SK-N-SH (cell line): Measurements from ENCODE around the gene GNAS-AS1. TPM values are rescaled to one million over a fixed set of nuclear protein-coding genes. Genes with fewer than 3 reads are reported as not detected.

Experiments
- CTCF ChIA-PET: fragments of 300-600, 350-600 bp; formaldehyde crosslinking; extraction: SDS; loops from one replicate; lab custom pipeline; 2021; lab: Yijun Ruan, JAX
- POLR2A ChIA-PET: fragments of 350-600 bp; sonication (Branson Sonifier 250); formaldehyde crosslinking; extraction: SDS; loops from one replicate; lab custom pipeline; 2020; ENCODE audit warnings: antibody characterized with exemption, inconsistent platforms; lab: Yijun Ruan, JAX
- DNase-seq: peaks from one replicate; pipeline ENCODE4 v3.0.0; 2012
- H2AFZ ChIP-seq: fragments of 200-600 bp; sonication (generic); 2 replicates; pipeline ENCODE4 v1.8.1; 2016; ENCODE audit warnings: antibody characterized with exemption, mild to moderate bottlenecking, low read depth
- H3F3A ChIP-seq: fragments of 200-600 bp; sonication (generic); replicated peaks from 2 replicates; pipeline ENCODE3; 2016; ENCODE audit warnings: antibody characterized with exemption, mild to moderate bottlenecking; ENCODE audit not compliant: insufficient read depth
- H3K27ac ChIP-seq, 2 experiments: fragments of 200-500 bp in 1 of 2; fragments of 200-600 bp in 1 of 2; sonication (Bioruptor generic) in 1 of 2; sonication (generic), shearing (Covaris generic) in 1 of 2; 2 replicates each; pipeline versions ENCODE4 v1.5.1 to v1.6.1; 2014 to 2016; ENCODE audit warnings: low read depth in 2 of 2, inconsistent platforms in 1 of 2, low read length in 1 of 2, mild to moderate bottlenecking in 1 of 2, mixed read lengths in 1 of 2
- H3K27me3 ChIP-seq: fragments of 200-600 bp; sonication (generic), shearing (Covaris generic); 2 replicates; pipeline ENCODE4 v1.6.1; 2016; ENCODE audit warnings: mixed run types; ENCODE audit not compliant: insufficient read depth
- H3K36me3 ChIP-seq, 2 experiments: fragments of 200-500 bp in 1 of 2; fragments of 200-600 bp in 1 of 2; sonication (Bioruptor generic) in 1 of 2; sonication (generic) in 1 of 2; replicated peaks in 1 of 2; 2 replicates each; pipeline versions ENCODE3 to v1.5.1; 2014 to 2016; ENCODE audit warnings: low read length in 1 of 2, mild to moderate bottlenecking in 1 of 2; ENCODE audit not compliant: insufficient read depth in 2 of 2, control insufficient read depth in 1 of 2
- H3K4me1 ChIP-seq, 2 experiments: fragments of 200-500 bp in 1 of 2; fragments of 200-600 bp in 1 of 2; sonication (Bioruptor generic) in 1 of 2; sonication (generic), shearing (Covaris generic) in 1 of 2; 2 replicates each; pipeline versions ENCODE4 v1.5.1 to v1.6.1; 2014 to 2016; ENCODE audit warnings: low read depth in 1 of 2, low read length in 1 of 2, mixed run types in 1 of 2; ENCODE audit not compliant: insufficient read depth in 2 of 2, control insufficient read depth in 1 of 2
- H3K4me2 ChIP-seq: fragments of 200-600 bp; sonication (generic), shearing (Covaris generic); 2 replicates; pipeline ENCODE4 v1.6.1; 2017; ENCODE audit warnings: mixed run types
- H3K4me3 ChIP-seq, 2 experiments: fragments of 200-500 bp in 1 of 2; fragments of 200-600 bp in 1 of 2; sonication (Bioruptor generic) in 1 of 2; sonication (generic), shearing (Covaris generic) in 1 of 2; 2 replicates each; pipeline versions ENCODE4 v1.5.1 to v1.8.1; 2014 to 2016; ENCODE audit warnings: low read depth in 2 of 2, inconsistent platforms in 1 of 2, low read length in 1 of 2, mild to moderate bottlenecking in 1 of 2, mixed read lengths in 1 of 2, moderate library complexity in 1 of 2
- H3K79me2 ChIP-seq: fragments of 200-600 bp; sonication (generic); 2 replicates; pipeline ENCODE4 v1.8.1; 2017; ENCODE audit warnings: mild to moderate bottlenecking; ENCODE audit not compliant: insufficient read depth
- H3K9ac ChIP-seq: fragments of 200-600 bp; sonication (generic); 2 replicates; pipeline ENCODE4 v1.6.1; 2017; ENCODE audit warnings: mixed run types
- H3K9me2 ChIP-seq: fragments of 200-600 bp; sonication (generic); 2 replicates; pipeline ENCODE4 v1.6.1; 2017; ENCODE audit warnings: mixed run types
- H3K9me3 ChIP-seq: fragments of 200-600 bp; sonication (generic); 2 replicates; pipeline ENCODE4 v1.6.1; 2017; ENCODE audit warnings: mixed run types, mild to moderate bottlenecking, moderate library complexity
- H4K20me1 ChIP-seq: fragments of 200-600 bp; sonication (generic); 2 replicates; pipeline ENCODE4 v1.6.1; 2017; ENCODE audit warnings: mild to moderate bottlenecking, mixed run types; ENCODE audit not compliant: insufficient read depth
- CHD2 ChIP-seq: fragments of 150-350 bp; IDR thresholded peaks from 2 replicates; pipeline ENCODE4 v1.6.1; 2018; ENCODE audit warnings: low read length; ENCODE audit not compliant: partially characterized antibody
- EZH2phosphoT487 ChIP-seq: fragments of 200-600 bp; sonication (generic); IDR thresholded peaks from 2 replicates; pipeline ENCODE4 v1.6.1; 2017; ENCODE audit warnings: low read depth, mixed run types, mild to moderate bottlenecking, antibody characterized with exemption, moderate library complexity, borderline replicate concordance
- FOSL2 ChIP-seq: IDR thresholded peaks from 2 replicates; pipeline ENCODE4 v1.4.0; 2012; ENCODE audit warnings: low read depth, mild to moderate bottlenecking, moderate library complexity, borderline replicate concordance
- FOXM1 ChIP-seq: IDR thresholded peaks from 2 replicates; pipeline ENCODE4 v1.4.0; 2012; ENCODE audit warnings: low read depth, mild to moderate bottlenecking
- GATA2 ChIP-seq: sonication (generic); formaldehyde crosslinking; IDR thresholded peaks from 2 replicates; pipeline ENCODE4 v1.5.0; 2020; ENCODE audit warnings: mild to moderate bottlenecking, missing genetic modification reagents
- JUND ChIP-seq: IDR thresholded peaks from 2 replicates; pipeline ENCODE4 v1.4.0; 2012
- MAX ChIP-seq: IDR thresholded peaks from 2 replicates; pipeline ENCODE4 v1.4.0; 2012; ENCODE audit warnings: low read depth
- MEF2A ChIP-seq: IDR thresholded peaks from 2 replicates; pipeline ENCODE4 v1.4.0; 2012; ENCODE audit warnings: low read depth, borderline replicate concordance
- NFIC ChIP-seq: IDR thresholded peaks from 2 replicates; pipeline ENCODE4 v1.4.0; 2012; ENCODE audit warnings: borderline replicate concordance
- NRF1 ChIP-seq: IDR thresholded peaks from 2 replicates; pipeline ENCODE4 v1.6.1; 2012; ENCODE audit warnings: low read depth, mild to moderate bottlenecking, low read length
- PBX3 ChIP-seq: IDR thresholded peaks from 2 replicates; pipeline ENCODE4; 2012
- RCOR1 ChIP-seq: fragments of 150-350 bp; IDR thresholded peaks from 2 replicates; pipeline ENCODE4 v1.6.1; 2017; ENCODE audit warnings: antibody characterized with exemption, low read length
- RFX5 ChIP-seq: IDR thresholded peaks from 2 replicates; pipeline ENCODE4 v1.6.1; 2012; ENCODE audit warnings: mild to moderate bottlenecking, improper control_type of control experiment, low read length
- RXRA ChIP-seq: IDR thresholded peaks from 2 replicates; pipeline ENCODE4 v1.4.0; 2012; ENCODE audit warnings: low read depth, mild to moderate bottlenecking, borderline replicate concordance
- SIN3A ChIP-seq: IDR thresholded peaks from 2 replicates; pipeline ENCODE4 v1.6.1; 2012; ENCODE audit warnings: low read depth, mild to moderate bottlenecking, low read length, moderate library complexity, borderline replicate concordance
- TAF1 ChIP-seq: IDR thresholded peaks from 2 replicates; pipeline ENCODE4 v1.6.1; 2012; ENCODE audit warnings: low read depth, mild to moderate bottlenecking, low read length, moderate library complexity, borderline replicate concordance
- TCF12 ChIP-seq: IDR thresholded peaks from 2 replicates; pipeline ENCODE4 v1.4.0; 2012
- TEAD4 ChIP-seq: IDR thresholded peaks from 2 replicates; pipeline ENCODE4 v1.4.0; 2012; ENCODE audit warnings: mild to moderate bottlenecking, borderline replicate concordance; ENCODE audit not compliant: insufficient read depth
- USF1 ChIP-seq: IDR thresholded peaks from 2 replicates; pipeline ENCODE4 v1.4.0; 2012; ENCODE audit warnings: low read depth, borderline replicate concordance
- USF2 ChIP-seq: fragments of 150-350 bp; IDR thresholded peaks from 2 replicates; pipeline ENCODE4 v1.6.1; 2017; ENCODE audit warnings: antibody characterized with exemption, low read length, low read depth, borderline replicate concordance
- ZBTB33 ChIP-seq: IDR thresholded peaks from 2 replicates; pipeline ENCODE4 v1.4.0; 2012; ENCODE audit warnings: low read depth, borderline replicate concordance
- WGBS: methylation state at CpG from one replicate; pipeline ENCODE4 v1.1.6; 2017; ENCODE audit warnings: low lambda C conversion rate; 5-methylcytosine and 5-hydroxymethylcytosine counted together
- polyA plus RNA-seq, 3 experiments: library from polyadenylated mRNA; depleted of rRNA; stranded (reverse); fragments of >200 nt; gene quantifications; 2 replicates each; pipeline ENCODE4 v1.2.3, GENCODE V29; 2012

Gene GNAS-AS1
- polyA plus RNA-seq, 1 of the 3 experiments (the other 2 are of a cell fraction) = 1.5 TPM

- TF ChIP-seq ZBTB33 (no peak), USF2 (no peak), JUND (no peak), GATA2 (no peak), FOSL2 (no peak), FOXM1 (no peak), TAF1 (no peak), RCOR1 (no peak), PBX3 (no peak), EZH2phosphoT487 (no peak), TCF12 (no peak), MEF2A (no peak), TEAD4 (no peak)
Measured at GRCh38 chr20:58833921-58834320, 16.8 kb downstream of the GNAS-AS1 start (continued).

- CTCF ChIA-PET = no interaction called here
- Histone ChIP-seq H3K4me2 (no peak overlapping the region), H3K4me3 (no peak overlapping the region), H3K36me3 (no peaks in the 10 kb centered on the region), H2AFZ (no peak overlapping the region), H3K79me2 (peaks cover 16% of the 10 kb centered on the region; the same call in 1 of the 2 replicates), H3K9ac (no peak overlapping the region), H3K27ac (no peak overlapping the region), H3K4me1 (no peaks in the 10 kb centered on the region), H3K27me3 (no peaks in the 10 kb centered on the region), H3K9me2 (no peaks in the 10 kb centered on the region), H4K20me1 (no peaks in the 10 kb centered on the region), H3F3A (no peaks in the 10 kb centered on the region), H3K9me3 (no peaks in the 10 kb centered on the region)
- POLR2A ChIA-PET = no interaction called here
- no peak for DNase-seq
- 71% methylated on average over 4 of the region's 4 CpGs for WGBS
- TF ChIP-seq TEAD4 = no peak
- TF ChIP-seq PBX3 = no peak
- TF ChIP-seq MAX = no peak
- no peak for TF ChIP-seq SIN3A
- no peak for TF ChIP-seq USF1
- TF ChIP-seq JUND = no peak
- TF ChIP-seq CHD2 = no peak
- TF ChIP-seq MEF2A = no peak
- TF ChIP-seq FOSL2 = no peak
- no peak for TF ChIP-seq USF2
- TF ChIP-seq ZBTB33 = no peak
- TF ChIP-seq TAF1 = no peak
- TF ChIP-seq RXRA = no peak
- no peak for TF ChIP-seq NRF1
- no peak for TF ChIP-seq RFX5
- no peak for TF ChIP-seq NFIC
Measured at GRCh38 chr20:58832457-58832856, 18.2 kb downstream of the GNAS-AS1 start.
